GM21526 (cell line): Measurements from ENCODE around the gene FOXJ2.
"Not testable (repeated sequence)": the region's sequence is repeated elsewhere in the genome, so short reads cannot be mapped to it uniquely, and the experiment has no call there.

Source experiments
- ATAC-seq: cut with Tn5 transposase; IDR thresholded peaks from one replicate; pipeline ENCODE4 v1.9.1; 2021; ENCODE audit warnings: moderate library complexity; ENCODE audit not compliant: unreplicated experiment, low FRiP score

FOXJ2 gene

DNA sequence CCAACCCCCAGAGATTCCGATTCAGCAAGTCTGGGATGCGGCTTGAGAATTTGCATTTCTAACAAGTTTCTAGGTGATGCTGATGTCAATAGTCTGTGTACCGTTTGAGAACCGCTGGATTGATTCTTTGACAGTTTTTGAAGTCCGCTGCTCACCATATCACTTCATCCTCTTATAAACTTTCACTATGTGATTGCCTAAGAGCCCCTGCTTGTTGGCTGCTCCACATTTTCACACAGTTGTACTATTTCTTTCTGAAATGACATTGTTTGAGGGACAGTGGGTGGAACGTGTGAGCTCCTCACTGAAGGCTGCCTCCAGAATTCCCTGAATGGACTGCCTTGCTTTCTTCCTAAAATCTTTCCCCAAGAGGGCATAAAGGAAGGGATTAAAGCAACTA, 26.0 kb downstream of the FOXJ2 start:
- ATAC-seq, result no peak

DNA sequence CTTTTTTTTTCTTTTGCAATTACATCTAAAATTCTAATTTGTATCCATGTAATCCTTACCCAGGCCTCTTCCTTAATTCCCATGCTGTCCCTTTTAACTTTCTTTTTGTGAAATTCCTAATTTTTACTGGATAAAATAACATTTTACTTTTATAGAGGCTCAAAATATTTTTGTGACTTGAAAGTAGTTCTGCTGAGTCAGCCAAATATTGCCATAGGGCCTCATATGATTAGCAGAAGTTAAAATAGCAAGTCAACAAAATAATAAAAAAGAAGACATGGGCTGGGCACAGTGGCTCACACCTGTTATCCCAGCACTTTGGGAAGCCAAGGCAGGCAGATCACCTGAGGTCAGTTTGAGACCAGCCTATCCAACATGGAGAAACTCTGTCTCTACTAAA, 31.6 kb downstream of the FOXJ2 start:
- ATAC-seq, result no peak

GRCh38 chr12:8065991-8066594, 33.6 kb downstream of the FOXJ2 start, which contains the start of gene C3AR1:
C3AR1 (minus strand) TSS chr12:8066359; CDS start chr12:8060185, 6,174 bp downstream.
- ATAC-seq, result peak; percentile 66

GRCh38 chr12:8069582-8069981, 37.1 kb downstream of the FOXJ2 start:
- no peak for ATAC-seq

DNA sequence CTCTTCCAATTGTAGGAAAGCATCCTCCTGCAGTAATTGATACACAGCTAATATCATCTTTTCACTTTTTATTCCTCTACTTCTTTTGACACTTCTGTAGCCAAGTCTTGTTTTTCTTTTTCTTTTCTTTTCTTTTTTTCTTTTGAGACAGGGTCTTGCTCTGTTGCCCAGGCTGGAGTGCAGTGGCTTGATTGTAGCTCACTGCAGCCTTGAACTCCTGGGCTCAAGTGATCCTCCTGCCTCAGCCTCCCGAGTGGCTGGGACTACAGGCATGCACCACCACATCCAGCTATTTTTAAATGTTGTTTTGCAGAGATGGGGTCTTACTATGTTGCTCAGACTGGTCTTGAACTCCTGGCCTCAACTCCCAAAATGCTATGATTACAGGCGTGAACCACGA, 39.3 kb downstream of the FOXJ2 start:
- not testable (repeated sequence) for ATAC-seq

DNA sequence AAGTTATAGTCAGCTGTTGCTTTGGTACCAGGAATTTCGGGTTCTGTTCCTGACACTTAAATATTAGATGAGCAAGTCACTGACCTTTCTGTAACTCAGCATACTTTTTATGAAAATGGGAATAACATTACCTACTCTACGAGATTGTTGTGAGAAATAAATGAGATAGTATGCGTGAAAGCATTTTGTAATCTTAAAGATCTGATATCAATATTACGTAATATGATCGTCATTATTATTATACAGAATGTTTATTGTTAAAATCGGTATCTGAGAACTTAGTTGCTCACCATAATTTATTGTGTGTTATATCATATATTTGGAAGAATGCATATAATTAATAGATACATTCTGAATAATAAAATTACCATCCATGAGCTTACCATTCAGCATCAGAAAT, 43.4 kb downstream of the FOXJ2 start:
- ATAC-seq, result no peak

DNA sequence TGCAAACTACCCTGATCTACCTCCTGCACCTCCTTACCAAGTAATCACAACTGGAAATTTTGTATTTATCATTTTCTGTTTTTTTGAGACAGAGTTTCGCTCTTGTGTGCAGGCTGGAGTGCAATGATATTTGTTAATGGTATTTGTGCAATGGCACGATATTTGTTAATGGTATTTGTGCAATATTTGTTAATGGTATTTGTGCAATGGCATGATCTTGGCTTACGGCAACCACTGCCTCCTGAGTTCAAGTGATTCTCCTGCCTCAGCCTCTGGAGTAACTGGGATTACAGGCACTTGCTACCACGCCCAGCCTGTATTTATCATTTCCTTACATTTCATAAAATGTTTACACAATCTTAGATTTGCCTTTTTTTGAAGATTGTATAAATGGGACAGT, 43.9 kb downstream of the FOXJ2 start:
- no peak for ATAC-seq

- no peak for ATAC-seq
These were observed 44.7 kb downstream of the FOXJ2 start for GRCh38 chr12:8077207-8077606.

GRCh38 chr12:8078398-8078797, 45.9 kb downstream of the FOXJ2 start:
- no peak for ATAC-seq

GRCh38 chr12:8078916-8079315, 46.4 kb downstream of the FOXJ2 start:
- ATAC-seq, result no peak

GRCh38 chr12:8080120-8080519, 47.6 kb downstream of the FOXJ2 start:
- ATAC-seq, result no peak

- ATAC-seq, result no peak
These were observed 48.9 kb downstream of the FOXJ2 start for GRCh38 chr12:8081251-8081920.

DNA sequence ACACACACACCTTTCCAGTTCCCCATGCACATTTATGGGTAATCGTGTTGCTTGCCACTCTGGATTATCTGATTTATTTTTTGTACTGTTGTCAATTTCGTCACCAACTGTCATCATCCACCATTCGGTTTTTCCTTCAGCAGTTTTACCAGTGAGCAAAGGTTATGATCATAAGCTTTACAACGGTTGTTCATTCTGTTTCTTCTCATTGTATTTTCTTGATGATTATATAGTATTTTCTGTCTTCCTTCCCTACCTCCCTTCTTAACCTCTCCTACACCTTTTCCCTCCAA, 50.2 kb downstream of the FOXJ2 start:
- no peak for ATAC-seq

- ATAC-seq, result not testable (repeated sequence)
These were observed 51.8 kb downstream of the FOXJ2 start for GRCh38 chr12:8084351-8084750.

DNA sequence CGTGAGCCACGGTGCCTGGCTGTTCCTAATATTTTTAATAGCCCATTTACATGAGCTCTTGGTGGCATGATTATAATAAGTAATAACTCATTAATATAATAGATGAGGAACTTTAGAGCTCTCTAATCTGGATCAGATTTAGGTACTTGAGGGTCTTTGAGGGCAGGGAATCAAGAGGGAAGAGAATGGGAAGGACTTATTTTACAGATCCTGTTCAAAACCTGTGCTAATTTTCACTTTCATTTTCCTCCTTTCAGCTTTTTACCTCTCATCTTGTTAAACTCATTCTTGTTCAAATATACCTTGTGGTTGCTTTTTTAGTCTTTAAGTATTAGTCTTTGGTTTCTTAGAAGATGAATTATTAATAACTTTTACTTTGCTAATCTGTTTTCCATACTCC, 55.1 kb downstream of the FOXJ2 start:
- ATAC-seq, result no peak

- ATAC-seq, result no peak
These were observed 56.1 kb downstream of the FOXJ2 start for GRCh38 chr12:8088574-8088973.

DNA sequence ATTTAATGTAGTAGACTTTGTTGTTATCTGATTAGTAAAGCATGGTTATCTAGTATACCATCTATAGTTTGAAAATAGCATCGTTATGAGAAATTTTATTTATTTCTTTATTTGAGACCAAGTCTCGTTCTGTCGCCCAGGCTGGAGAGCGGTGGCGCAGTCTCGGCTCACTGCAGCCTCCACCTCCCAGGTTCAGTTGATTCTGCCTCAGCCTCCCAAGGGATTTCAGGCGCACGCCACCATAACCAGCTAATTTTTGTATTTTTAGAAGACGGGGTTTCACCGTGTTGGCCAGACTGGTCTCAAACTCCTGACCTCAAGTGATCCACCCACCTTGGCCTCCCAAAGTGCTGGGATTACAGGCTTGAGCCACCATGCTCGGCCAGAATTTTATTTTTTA, 56.8 kb downstream of the FOXJ2 start:
- not testable (repeated sequence) for ATAC-seq

- ATAC-seq, result no peak
These were observed 57.2 kb downstream of the FOXJ2 start for GRCh38 chr12:8089716-8090115.

DNA sequence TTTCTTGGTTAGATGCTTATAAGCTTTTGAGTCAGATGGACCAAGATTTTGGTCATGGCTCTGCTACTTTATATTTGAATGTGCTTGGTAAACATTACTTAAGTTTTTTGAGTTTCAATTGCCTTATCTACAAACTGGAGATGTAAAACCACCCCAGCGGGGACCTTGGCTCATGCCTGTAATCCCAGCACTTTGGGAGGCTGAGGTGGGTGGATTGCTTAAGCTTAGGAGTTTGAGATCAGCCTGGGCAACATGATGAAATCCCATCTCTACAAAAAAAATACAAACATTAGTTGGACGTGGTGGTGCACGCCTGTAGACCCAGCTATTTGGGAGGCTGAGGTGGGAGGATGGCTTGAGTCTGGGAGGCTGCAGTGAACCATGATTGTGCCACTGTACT, 60.8 kb downstream of the FOXJ2 start:
- ATAC-seq, result no peak

DNA sequence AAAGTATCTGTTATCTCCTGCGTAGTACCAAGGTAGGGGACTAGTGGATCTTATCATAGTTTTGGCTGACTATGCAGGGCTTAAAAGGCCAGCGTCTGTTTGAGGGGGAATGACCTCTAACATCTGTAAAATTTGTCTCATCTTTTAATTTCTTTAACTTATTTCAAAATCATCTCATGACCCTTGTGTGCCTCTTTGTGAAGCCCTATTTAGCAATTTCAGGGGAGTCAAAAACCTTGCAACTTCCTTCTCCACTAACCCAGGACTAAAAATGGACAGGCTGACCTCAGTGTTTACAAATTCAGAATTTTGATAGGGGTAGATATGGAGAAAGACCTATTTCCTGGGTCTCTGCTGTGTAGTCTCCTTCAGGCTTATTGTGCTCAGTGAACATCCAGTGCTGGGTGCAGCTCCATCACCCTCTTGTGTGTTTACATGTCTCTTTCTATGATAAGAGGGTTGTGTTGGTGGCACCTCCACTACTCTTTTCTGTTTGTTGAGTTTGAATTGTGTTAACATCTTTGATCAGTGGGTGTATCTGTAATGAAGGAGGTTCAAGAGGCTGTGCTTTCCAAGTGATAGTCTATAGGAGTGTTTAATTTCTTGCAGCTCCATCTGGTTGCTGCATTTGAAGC, 63.9 kb downstream of the FOXJ2 start:
- no peak for ATAC-seq

GRCh38 chr12:8099235-8099634, 66.7 kb downstream of the FOXJ2 start:
- no peak for ATAC-seq
